ENCODE results near the gene EIF4E2.

DNA sequence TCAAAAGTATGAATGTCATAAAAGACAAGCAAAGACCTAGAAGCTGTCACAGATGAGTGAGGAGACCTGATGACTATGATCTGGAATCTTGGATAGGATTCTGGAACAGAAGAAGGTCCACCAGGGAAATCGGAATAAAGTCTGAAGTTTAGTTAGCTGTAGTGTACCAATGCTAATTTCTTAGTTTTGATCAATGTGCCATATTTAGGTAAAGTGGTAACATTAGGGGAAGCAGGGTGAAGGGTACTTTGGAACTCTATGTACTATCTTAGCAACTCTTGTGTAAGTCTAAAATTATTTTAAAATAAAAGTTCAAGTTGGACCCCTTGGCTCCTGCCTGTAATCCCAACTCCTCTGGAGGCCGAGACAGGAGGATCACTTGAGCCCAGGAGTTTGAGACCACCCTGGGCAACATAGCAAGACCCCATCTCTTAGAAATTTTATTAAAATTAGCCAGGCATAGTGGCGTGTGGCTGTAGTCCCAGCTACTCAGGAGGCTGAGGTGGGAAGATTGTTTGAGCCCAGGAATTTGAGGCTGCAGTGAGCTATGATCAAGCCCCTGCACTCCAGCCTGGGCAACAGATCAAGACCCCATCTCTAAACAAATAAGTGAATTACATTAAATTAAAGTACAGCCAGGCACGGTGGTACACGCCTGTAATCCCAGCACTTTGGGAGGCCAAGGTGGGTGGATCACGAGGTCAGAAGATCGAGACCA lies 47.0 kb downstream of the EIF4E2 start:
- TF ChIP-seq POLR2A (IDR thresholded peaks at IDR 0.05; ENCODE audit: low read length) = no peak
- no peak for TF ChIP-seq GATA1 (IDR thresholded peaks at IDR 0.05; ENCODE audit: low read depth, low read length)

All from erythroblast (primary cell).